HEK293T (cell line): ENCODE data around the gene ANO1.

Source experiments
- BHLHE40 ChIP-seq: fragments of 450-650 bp; IDR thresholded peaks from 2 replicates; pipeline ENCODE4 v1.6.1; 2016; ENCODE audit warnings: mild to moderate bottlenecking, moderate library complexity, borderline replicate concordance
- FOXA1 ChIP-seq: fragments of 450-650 bp; IDR thresholded peaks from 2 replicates; pipeline ENCODE4 v1.6.1; 2016; ENCODE audit warnings: mild to moderate bottlenecking
- FOXK2 ChIP-seq: fragments of 450-650 bp; IDR thresholded peaks from 2 replicates; pipeline ENCODE4 v1.6.1; 2016; ENCODE audit warnings: mild to moderate bottlenecking
- FOXM1 ChIP-seq: fragments of 450-650 bp; IDR thresholded peaks from 2 replicates; pipeline ENCODE4 v1.6.1; 2017; ENCODE audit warnings: mild to moderate bottlenecking, borderline replicate concordance
- HDGF ChIP-seq: fragments of 450-650 bp; IDR thresholded peaks from 2 replicates; pipeline ENCODE4 v1.6.1; 2017; ENCODE audit warnings: antibody characterized with exemption, borderline replicate concordance
- LEF1 ChIP-seq: fragments of 450-650 bp; IDR thresholded peaks from 2 replicates; pipeline ENCODE4 v1.6.1; 2017; ENCODE audit warnings: mild to moderate bottlenecking, borderline replicate concordance
- PKNOX1 ChIP-seq: fragments of 450-650 bp; IDR thresholded peaks from 2 replicates; pipeline ENCODE4 v1.6.1; 2016
- SP1 ChIP-seq: fragments of 450-650 bp; IDR thresholded peaks from 2 replicates; pipeline ENCODE4 v1.6.1; 2017
- SUZ12 ChIP-seq: fragments of 450-650 bp; IDR thresholded peaks from 2 replicates; pipeline ENCODE4 v1.6.1; 2016; ENCODE audit warnings: mild to moderate bottlenecking
- TARDBP ChIP-seq: fragments of 450-650 bp; IDR thresholded peaks from 2 replicates; pipeline ENCODE4 v1.6.1; 2016
- ZNF384 ChIP-seq: fragments of 450-650 bp; IDR thresholded peaks from 2 replicates; pipeline ENCODE4 v1.6.1; 2016

DNA sequence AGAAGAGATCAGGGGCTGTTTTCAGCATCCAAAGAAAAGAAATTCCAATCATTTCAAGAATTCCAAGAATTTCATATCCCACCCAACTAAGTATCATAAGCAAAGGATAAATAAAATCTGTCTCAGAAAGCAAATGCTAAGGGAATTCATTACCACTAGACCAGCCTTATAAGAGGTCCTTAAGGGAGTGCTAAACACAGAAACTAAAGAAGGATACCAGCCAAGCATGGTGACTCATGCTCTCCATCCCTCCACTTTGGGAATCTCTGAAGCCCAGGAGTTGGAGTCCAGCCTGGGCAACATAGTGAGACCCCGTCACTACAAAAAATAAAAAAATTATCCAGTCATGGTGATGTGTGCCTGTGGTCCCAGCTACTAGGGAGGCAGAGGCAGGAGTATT lies 142.8 kb downstream of the ANO1 start:
- no peak for TF ChIP-seq FOXK2
- no peak for TF ChIP-seq TARDBP
- TF ChIP-seq FOXM1: no peak
- TF ChIP-seq SUZ12: no peak
- TF ChIP-seq SP1: no peak
- TF ChIP-seq BHLHE40: no peak
- no peak for TF ChIP-seq LEF1
- no peak for TF ChIP-seq FOXA1
- TF ChIP-seq PKNOX1: no peak
- no peak for TF ChIP-seq HDGF
- no peak for TF ChIP-seq ZNF384
